HL-60 (cell line): ENCODE data around the gene SLC6A20.

Experiments used
- DNase-seq, 2 experiments: peaks; one replicate each; pipeline ENCODE4 v3.0.0-alpha.2; 2010 to 2020; ENCODE audit warnings: low read depth in 1 of 2, low spot score in 1 of 2
- H3K27ac ChIP-seq: fragments of 250-450 bp; sonication (Bioruptor Pico); replicated peaks from 2 replicates; pipeline ENCODE4 v1.5.1; 2020; ENCODE audit warnings: mild to moderate bottlenecking, moderate library complexity
- H3K27me3 ChIP-seq: fragments of 250-450 bp; sonication (Bioruptor Pico); 2 replicates; pipeline ENCODE4 v1.5.1; 2021; ENCODE audit warnings: mild to moderate bottlenecking, moderate library complexity; ENCODE audit not compliant: insufficient read depth, poor library complexity, severe bottlenecking
- H3K4me3 ChIP-seq: replicated peaks from 2 replicates; pipeline ENCODE4 v1.5.1; 2011; ENCODE audit warnings: mild to moderate bottlenecking, control low read depth, low read length; ENCODE audit not compliant: insufficient read depth
- GABPA ChIP-seq: IDR thresholded peaks from 2 replicates; pipeline ENCODE4 v1.6.1; 2012; ENCODE audit warnings: low read depth
- POLR2AphosphoS5 ChIP-seq: IDR thresholded peaks from 2 replicates; pipeline ENCODE4 v1.6.1; 2012; ENCODE audit warnings: low read depth
- REST ChIP-seq: IDR thresholded peaks from 2 replicates; pipeline ENCODE4 v1.6.1; 2012; ENCODE audit warnings: low read depth; ENCODE audit not compliant: insufficient replicate concordance
- SPI1 ChIP-seq: IDR thresholded peaks from 2 replicates; pipeline ENCODE4 v1.6.1; 2012; ENCODE audit warnings: low read depth, mild to moderate bottlenecking, borderline replicate concordance
- TF ChIP-seq, protein P1 (sequence below): IDR thresholded peaks from one replicate; pipeline ENCODE4 v1.5.1; 2011; ENCODE audit warnings: low read length, control low read depth, inconsistent platforms; ENCODE audit not compliant: insufficient read depth

SLC6A20 gene

DNA sequence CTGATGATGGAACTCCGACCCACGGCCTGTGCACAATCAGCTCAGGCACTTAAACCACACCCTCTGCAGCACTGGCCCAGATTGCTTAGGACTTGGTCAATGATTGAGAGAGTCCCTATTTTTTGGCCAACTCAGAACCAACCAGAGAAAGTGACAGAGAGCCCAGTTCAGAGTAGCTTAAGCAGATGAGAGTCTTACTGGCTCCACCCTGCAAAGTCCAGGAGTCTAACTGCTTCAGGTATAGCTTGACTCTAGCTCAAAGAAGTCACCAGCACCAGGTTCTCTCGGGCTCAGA is 20.1 kb downstream of the SLC6A20 start:
- Histone ChIP-seq H3K27ac (no peak overlapping the region), H3K4me3 (no peak overlapping the region), H3K27me3 (peaks cover 5% of the 10 kb centered on the region)
- TF ChIP-seq, protein P1, sequence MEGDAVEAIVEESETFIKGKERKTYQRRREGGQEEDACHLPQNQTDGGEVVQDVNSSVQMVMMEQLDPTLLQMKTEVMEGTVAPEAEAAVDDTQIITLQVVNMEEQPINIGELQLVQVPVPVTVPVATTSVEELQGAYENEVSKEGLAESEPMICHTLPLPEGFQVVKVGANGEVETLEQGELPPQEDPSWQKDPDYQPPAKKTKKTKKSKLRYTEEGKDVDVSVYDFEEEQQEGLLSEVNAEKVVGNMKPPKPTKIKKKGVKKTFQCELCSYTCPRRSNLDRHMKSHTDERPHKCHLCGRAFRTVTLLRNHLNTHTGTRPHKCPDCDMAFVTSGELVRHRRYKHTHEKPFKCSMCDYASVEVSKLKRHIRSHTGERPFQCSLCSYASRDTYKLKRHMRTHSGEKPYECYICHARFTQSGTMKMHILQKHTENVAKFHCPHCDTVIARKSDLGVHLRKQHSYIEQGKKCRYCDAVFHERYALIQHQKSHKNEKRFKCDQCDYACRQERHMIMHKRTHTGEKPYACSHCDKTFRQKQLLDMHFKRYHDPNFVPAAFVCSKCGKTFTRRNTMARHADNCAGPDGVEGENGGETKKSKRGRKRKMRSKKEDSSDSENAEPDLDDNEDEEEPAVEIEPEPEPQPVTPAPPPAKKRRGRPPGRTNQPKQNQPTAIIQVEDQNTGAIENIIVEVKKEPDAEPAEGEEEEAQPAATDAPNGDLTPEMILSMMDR = no peak
- TF ChIP-seq GABPA (no peak), POLR2AphosphoS5 (no peak), SPI1 (no peak), REST (no peak)
- no peak for DNase-seq

GRCh38 chr3:45775571-45776300 is 20.6 kb downstream of the SLC6A20 start:
- H3K4me3 ChIP-seq = no peak overlapping the region
- DNase-seq = no peak
- peaks cover 5% of the 10 kb centered on the region for H3K27me3 ChIP-seq
- H3K27ac ChIP-seq = no peak overlapping the region
- TF ChIP-seq, protein P1 = no peak
- TF ChIP-seq SPI1 (no peak), REST (no peak)

GRCh38 chr3:45774581-45775521 is 21.5 kb downstream of the SLC6A20 start:
- no peak overlapping the region for H3K4me3 ChIP-seq
- no peak for TF ChIP-seq SPI1
- no peak for TF ChIP-seq POLR2AphosphoS5
- TF ChIP-seq GABPA = no peak
- TF ChIP-seq REST = no peak
- TF ChIP-seq, protein P1 = no peak
- DNase-seq = no peak
- no peak overlapping the region for H3K27ac ChIP-seq
- peaks cover 5% of the 10 kb centered on the region for H3K27me3 ChIP-seq
